ENCODE data around the gene OTULIN.

GRCh38 chr5:14738050-14738449 lies 73.5 kb downstream of the OTULIN start:
- TF ChIP-seq CTCF (IDR thresholded peaks at IDR 0.05; ENCODE audit: low read length) (no peak), EZH2 (IDR thresholded peaks at IDR 0.05; ENCODE audit: borderline replicate concordance, low read length) (no peak)
